GM12873 (cell line): ENCODE measurements around the gene HIGD1B.

Experiments
- CTCF ChIP-seq: IDR thresholded peaks from 2 replicates; pipeline ENCODE4 v1.5.1; 2012; ENCODE audit warnings: low read depth, mild to moderate bottlenecking, moderate library complexity, low read length, control low read depth; ENCODE audit not compliant: insufficient read depth; ENCODE audit errors: missing control alignments

HIGD1B gene

GRCh38 chr17:44830359-44831288, 17.1 kb upstream of the HIGD1B start:
- no peak for TF ChIP-seq CTCF

- no peak for TF ChIP-seq CTCF
These were observed 16.3 kb upstream of the HIGD1B start for GRCh38 chr17:44831371-44831770.

- TF ChIP-seq CTCF, result no peak
These were observed 14.9 kb upstream of the HIGD1B start for GRCh38 chr17:44832805-44833204.

GRCh38 chr17:44837196-44837595, 10.5 kb upstream of the HIGD1B start:
- TF ChIP-seq CTCF, result no peak

GRCh38 chr17:44840274-44840673, 7.4 kb upstream of the HIGD1B start:
- TF ChIP-seq CTCF, result no peak

GRCh38 chr17:44840936-44841335, 6.7 kb upstream of the HIGD1B start:
- TF ChIP-seq CTCF, result no peak

GRCh38 chr17:44842748-44843147, 4.9 kb upstream of the HIGD1B start:
- TF ChIP-seq CTCF, result no peak
